ENCODE measurements around the gene MCC.

- no peak for TF ChIP-seq CTCF (IDR thresholded peaks at IDR 0.05)
- no peak for TF ChIP-seq POLR2A (IDR thresholded peaks at IDR 0.05)
Observed at GRCh38 chr5:113202287-113202686, 286.0 kb downstream of the MCC start.

Measured in thyroid gland (tissue), 4 donors.